IMR-90 (cell line): ENCODE measurements around the gene RSAD1. TPM values are rescaled to one million over a fixed set of nuclear protein-coding genes. Genes with fewer than 3 reads are reported as not detected.
A peak's percentile ranks its signal among the peaks of the same experiment; 100 is the strongest.

Source experiments
- ATAC-seq: fragments of 200-7000 bp; cut with Tn5 transposase; 2 replicates; pipeline ENCODE4 v1.9.1; 2020; ENCODE audit warnings: low read depth, mild to moderate bottlenecking, moderate library complexity
- BruUV-seq: library from RNA; stranded (reverse); fragments of 400-500 nt; replicated peaks from 2 replicates; lab custom pipeline; 2021; lab: Mats Ljungman, UMichigan
- CTCF ChIA-PET: fragments of 300-600 bp; formaldehyde crosslinking; extraction: SDS; loops from one replicate; lab custom pipeline; 2021; ENCODE audit warnings: antibody characterized with exemption; lab: Yijun Ruan, JAX
- POLR2A ChIA-PET: fragments of 300-600 bp; sonication (Branson Sonifier 250); formaldehyde crosslinking; loops from one replicate; lab custom pipeline; 2022; ENCODE audit warnings: antibody characterized with exemption; ENCODE audit not compliant: unreplicated experiment; lab: Charles Lee
- DNase-seq: peaks from one replicate; pipeline ENCODE4 v3.0.0; 2013
- H2AFZ ChIP-seq: replicated peaks from 2 replicates; pipeline ENCODE3; 2013; ENCODE audit warnings: low read length, mild to moderate bottlenecking; ENCODE audit not compliant: poor library complexity
- H2AK5ac ChIP-seq: 2 replicates; pipeline ENCODE4 v1.6.1; 2013; ENCODE audit warnings: low read depth, low read length, inconsistent platforms
- H2AK9ac ChIP-seq: replicated peaks from 2 replicates; pipeline ENCODE3; 2013; ENCODE audit warnings: mild to moderate bottlenecking, low read depth, low read length, moderate library complexity; ENCODE audit not compliant: poor library complexity
- H2BK120ac ChIP-seq: 2 replicates; pipeline ENCODE4 v1.6.1; 2013; ENCODE audit warnings: low read depth, low read length, inconsistent platforms
- H2BK15ac ChIP-seq: 3 replicates; pipeline ENCODE4 v1.6.1; 2013; ENCODE audit warnings: low read depth, low read length, inconsistent platforms
- H2BK20ac ChIP-seq: 2 replicates; pipeline ENCODE4 v1.6.1; 2013; ENCODE audit warnings: low read depth, mild to moderate bottlenecking, inconsistent platforms, low read length, moderate library complexity
- H2BK5ac ChIP-seq: 2 replicates; pipeline ENCODE4 v1.6.1; 2013; ENCODE audit warnings: mild to moderate bottlenecking, low read depth, low read length, inconsistent platforms; ENCODE audit not compliant: poor library complexity, severe bottlenecking
- H3K14ac ChIP-seq: replicated peaks from 2 replicates; pipeline ENCODE4 v1.6.1; 2013; ENCODE audit warnings: low read depth, low read length, inconsistent platforms
- H3K18ac ChIP-seq: 2 replicates; pipeline ENCODE4 v1.6.1; 2013; ENCODE audit warnings: low read depth, low read length, control low read depth
- H3K23ac ChIP-seq: 2 replicates; pipeline ENCODE4 v1.6.1; 2013; ENCODE audit warnings: low read depth, low read length, inconsistent platforms
- H3K27ac ChIP-seq: 2 replicates; pipeline ENCODE4 v1.5.1; 2013; ENCODE audit warnings: mild to moderate bottlenecking, control low read depth, low read length; ENCODE audit not compliant: insufficient read depth
- H3K27me3 ChIP-seq: 2 replicates; pipeline ENCODE4 v1.6.1; 2013; ENCODE audit warnings: low read length; ENCODE audit not compliant: control insufficient read depth, insufficient read depth
- H3K36me3 ChIP-seq: 2 replicates; pipeline ENCODE4 v1.6.1; 2013; ENCODE audit warnings: low read length, mixed read lengths; ENCODE audit not compliant: control insufficient read depth, insufficient read depth
- H3K4ac ChIP-seq: 2 replicates; pipeline ENCODE4 v1.6.1; 2013; ENCODE audit warnings: low read depth, low read length, inconsistent platforms
- H3K4me1 ChIP-seq: 2 replicates; pipeline ENCODE4 v1.6.1; 2013; ENCODE audit warnings: low read length, mixed read lengths; ENCODE audit not compliant: control insufficient read depth, insufficient read depth
- H3K4me2 ChIP-seq: 2 replicates; pipeline ENCODE4 v1.6.1; 2013; ENCODE audit warnings: low read depth, mild to moderate bottlenecking, control low read depth, low read length, moderate library complexity
- H3K4me3 ChIP-seq: 2 replicates; pipeline ENCODE4 v1.5.1; 2013; ENCODE audit warnings: low read depth, mild to moderate bottlenecking, control low read depth, low read length, moderate library complexity; ENCODE audit not compliant: insufficient read depth
- H3K56ac ChIP-seq: 2 replicates; pipeline ENCODE4 v1.6.1; 2013; ENCODE audit warnings: low read length, inconsistent platforms; ENCODE audit not compliant: insufficient read depth; ENCODE audit errors: extremely low read depth
- H3K79me1 ChIP-seq, 2 experiments: 2 replicates each; pipeline ENCODE4 v1.6.1; 2013; ENCODE audit warnings: low read length in 2 of 2, inconsistent platforms in 1 of 2, low read depth in 1 of 2
- H3K9ac ChIP-seq: 2 replicates; pipeline ENCODE4 v1.6.1; 2013; ENCODE audit warnings: low read depth, low read length, control low read depth
- H3K9me1 ChIP-seq: 2 replicates; pipeline ENCODE4 v1.6.1; 2013; ENCODE audit warnings: low read length, inconsistent platforms; ENCODE audit not compliant: insufficient read depth
- H3K9me3 ChIP-seq: 2 replicates; pipeline ENCODE4 v1.6.1; 2013; ENCODE audit warnings: low read length; ENCODE audit not compliant: control insufficient read depth, insufficient read depth
- H4K20me1 ChIP-seq: 2 replicates; pipeline ENCODE4 v1.6.1; 2013; ENCODE audit warnings: low read length, inconsistent platforms; ENCODE audit not compliant: insufficient read depth
- H4K5ac ChIP-seq: 2 replicates; pipeline ENCODE4 v1.6.1; 2013; ENCODE audit warnings: mild to moderate bottlenecking, low read depth, low read length, control low read depth
- H4K8ac ChIP-seq, 2 experiments: 2 replicates each; pipeline ENCODE4 v1.6.1; 2013; ENCODE audit warnings: low read depth in 2 of 2, low read length in 2 of 2, control low read depth in 1 of 2, inconsistent platforms in 1 of 2
- H4K91ac ChIP-seq: 2 replicates; pipeline ENCODE4 v1.6.1; 2013; ENCODE audit warnings: low read depth, low read length, inconsistent platforms; ENCODE audit not compliant: insufficient read depth
- BHLHE40 ChIP-seq: fragments of 150-350 bp; IDR thresholded peaks from 2 replicates; pipeline ENCODE4 v1.6.1; 2016; ENCODE audit warnings: mild to moderate bottlenecking, low read depth, low read length
- CEBPB ChIP-seq: IDR thresholded peaks from 2 replicates; pipeline ENCODE4 v1.6.1; 2012; ENCODE audit warnings: low read depth, low read length, improper control_type of control experiment
- CHD1 ChIP-seq: IDR thresholded peaks from 2 replicates; pipeline ENCODE4 v1.6.1; 2012; ENCODE audit warnings: low read depth, low read length, improper control_type of control experiment
- FOS ChIP-seq: fragments of 150-350 bp; IDR thresholded peaks from 2 replicates; pipeline ENCODE4 v1.6.1; 2016; ENCODE audit warnings: low read depth, low read length
- MAFK ChIP-seq: IDR thresholded peaks from 2 replicates; pipeline ENCODE4 v1.6.1; 2012; ENCODE audit warnings: low read depth, low read length, improper control_type of control experiment
- MAZ ChIP-seq: IDR thresholded peaks from 2 replicates; pipeline ENCODE4 v1.6.1; 2012; ENCODE audit warnings: low read depth, mild to moderate bottlenecking, low read length, improper control_type of control experiment, moderate library complexity, borderline replicate concordance
- NFE2L2 ChIP-seq: fragments of 150-350 bp; IDR thresholded peaks from 2 replicates; pipeline ENCODE4 v1.6.1; 2016; ENCODE audit warnings: low read depth, mild to moderate bottlenecking, low read length
- POLR2A ChIP-seq: IDR thresholded peaks from 2 replicates; pipeline ENCODE4 v1.6.1; 2012; ENCODE audit warnings: mild to moderate bottlenecking, low read depth, low read length
- RAD21 ChIP-seq: IDR thresholded peaks from 2 replicates; pipeline ENCODE4 v1.6.1; 2012; ENCODE audit warnings: low read length, improper control_type of control experiment
- RCOR1 ChIP-seq: IDR thresholded peaks from 2 replicates; pipeline ENCODE4 v1.6.1; 2012; ENCODE audit warnings: mild to moderate bottlenecking, low read length, improper control_type of control experiment; ENCODE audit not compliant: insufficient replicate concordance
- SMC3 ChIP-seq: fragments of 150-350 bp; IDR thresholded peaks from 2 replicates; pipeline ENCODE4 v1.6.1; 2016; ENCODE audit warnings: low read depth, mild to moderate bottlenecking, antibody characterized with exemption, low read length, moderate library complexity
- WGBS, 2 experiments: methylation state at CpG; one replicate each; pipeline versions ENCODE4 v1.1.5 to v1.1.7; 2013; ENCODE audit warnings: missing lambda C conversion rate in 2 of 2; ENCODE audit not compliant: insufficient read length in 1 of 2; ENCODE audit errors: extremely low coverage in 2 of 2; 5-methylcytosine and 5-hydroxymethylcytosine counted together
- dilution Hi-C: fragments of 300-500 bp; cut with HindIII; formaldehyde crosslinking; loops from one replicate; pipeline ENCODE4 v1.14.3; 2018; ENCODE audit warnings: low sequenced_read_pairs; ENCODE audit not compliant: unreplicated experiment
- in situ Hi-C: fragments of 300-500 bp; cut with MboI; formaldehyde crosslinking; loops from 3 replicates; pipeline ENCODE4 v1.14.3; 2019; ENCODE audit warnings: low sequenced_read_pairs, inconsistent platforms, mixed read lengths
- intact Hi-C: fragments of 100-400 bp; cut with micrococcal nuclease; formaldehyde crosslinking; loops from 2 replicates; pipeline ENCODE4 v1.10.0; 2022
- polyA plus RNA-seq, 3 experiments: library from polyadenylated mRNA; depleted of rRNA; stranded (reverse); fragments of >200 nt; gene quantifications; 2 replicates each; pipeline ENCODE4 v1.2.3, GENCODE V29; 2012; ENCODE audit warnings: low replicate concordance in 1 of 3
- total RNA-seq: library from RNA; depleted of rRNA; stranded (reverse); fragments of >200 nt; gene quantifications from 2 replicates; pipeline ENCODE4 v1.2.3, GENCODE V29; 2012
- TF ChIP-seq, protein P1 (sequence below): fragments of 150-350 bp; IDR thresholded peaks from 2 replicates; pipeline ENCODE4 v1.6.1; 2017; ENCODE audit warnings: mild to moderate bottlenecking, antibody characterized with exemption, low read length, low read depth
- TF ChIP-seq, protein P2 (sequence below): fragments of 150-350 bp; IDR thresholded peaks from 2 replicates; pipeline ENCODE4 v1.6.1; 2016; ENCODE audit warnings: low read depth, mild to moderate bottlenecking, low read length, moderate library complexity, borderline replicate concordance
- TF ChIP-seq, protein P3 (sequence below): conservative IDR thresholded peaks from 2 replicates; pipeline ENCODE4 v1.5.1; 2012; ENCODE audit warnings: mild to moderate bottlenecking, low read depth, low read length, improper control_type of control experiment

RSAD1 gene
- total and polyA plus RNA-seq, 2 of the 4 experiments (the other 2 are of a cell fraction) = 10.8 to 19.2 TPM

DNA sequence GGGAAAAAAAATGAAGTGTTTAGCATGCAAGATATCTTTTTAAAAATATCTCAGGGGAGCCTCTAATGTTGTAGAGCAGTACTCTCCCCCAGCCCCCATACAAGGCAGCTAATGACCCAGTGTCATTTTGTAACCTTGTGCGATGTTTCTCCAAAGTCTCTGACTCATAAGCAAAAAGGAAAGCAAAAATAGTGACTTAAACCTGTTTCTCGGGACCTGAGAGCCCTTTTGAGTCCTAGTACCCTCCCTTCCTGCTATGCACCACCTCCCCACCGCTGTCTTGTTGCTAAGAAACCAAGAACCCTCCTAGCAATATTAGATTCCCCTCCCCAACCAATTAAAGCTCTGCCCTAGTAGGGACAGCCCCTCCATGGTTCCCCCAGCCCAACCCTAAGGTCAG lies 32.4 kb downstream of the RSAD1 start:
- Histone ChIP-seq H2AFZ (no peak overlapping the region), H3K4me2 (peak overlapping the region; percentile 58), H3K23ac (no peak overlapping the region), H2BK15ac (no peak overlapping the region), H3K56ac (no peak overlapping the region), H3K18ac (no peak overlapping the region), H3K36me3 (no peaks in the 10 kb centered on the region), H3K4me3 (no peak overlapping the region), H2AK9ac (no peak overlapping the region), H2AK5ac (no peak overlapping the region), H2BK5ac (no peak overlapping the region), H2BK120ac (no peak overlapping the region), H4K91ac (no peak overlapping the region), H3K27ac (no peak overlapping the region), H4K8ac (no peak overlapping the region), H4K5ac (no peak overlapping the region), H3K14ac (no peak overlapping the region), H3K4ac (no peak overlapping the region), H3K9ac (no peak overlapping the region), H2BK20ac (no peak overlapping the region), H4K20me1 (no peaks in the 10 kb centered on the region), H3K9me1 (peaks cover 11% of the 10 kb centered on the region), H3K27me3 (no peaks in the 10 kb centered on the region; the same call in 1 of the 2 replicates), H3K9me3 (no peaks in the 10 kb centered on the region), H3K79me1 (peaks cover 0 to 3% of the 10 kb centered on the region in 2 experiments; a peak in 1 of 4 replicates), H3K4me1 (peaks cover 2% of the 10 kb centered on the region)
- TF ChIP-seq RAD21 = no peak
- no peak for TF ChIP-seq NFE2L2
- peak; percentile 14; the same call in 1 of the 2 replicates for TF ChIP-seq FOS
- TF ChIP-seq, protein P1, sequence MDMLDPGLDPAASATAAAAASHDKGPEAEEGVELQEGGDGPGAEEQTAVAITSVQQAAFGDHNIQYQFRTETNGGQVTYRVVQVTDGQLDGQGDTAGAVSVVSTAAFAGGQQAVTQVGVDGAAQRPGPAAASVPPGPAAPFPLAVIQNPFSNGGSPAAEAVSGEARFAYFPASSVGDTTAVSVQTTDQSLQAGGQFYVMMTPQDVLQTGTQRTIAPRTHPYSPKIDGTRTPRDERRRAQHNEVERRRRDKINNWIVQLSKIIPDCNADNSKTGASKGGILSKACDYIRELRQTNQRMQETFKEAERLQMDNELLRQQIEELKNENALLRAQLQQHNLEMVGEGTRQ = no peak
- no peak for TF ChIP-seq MAZ
- TF ChIP-seq CHD1 = no peak
- TF ChIP-seq, protein P2, sequence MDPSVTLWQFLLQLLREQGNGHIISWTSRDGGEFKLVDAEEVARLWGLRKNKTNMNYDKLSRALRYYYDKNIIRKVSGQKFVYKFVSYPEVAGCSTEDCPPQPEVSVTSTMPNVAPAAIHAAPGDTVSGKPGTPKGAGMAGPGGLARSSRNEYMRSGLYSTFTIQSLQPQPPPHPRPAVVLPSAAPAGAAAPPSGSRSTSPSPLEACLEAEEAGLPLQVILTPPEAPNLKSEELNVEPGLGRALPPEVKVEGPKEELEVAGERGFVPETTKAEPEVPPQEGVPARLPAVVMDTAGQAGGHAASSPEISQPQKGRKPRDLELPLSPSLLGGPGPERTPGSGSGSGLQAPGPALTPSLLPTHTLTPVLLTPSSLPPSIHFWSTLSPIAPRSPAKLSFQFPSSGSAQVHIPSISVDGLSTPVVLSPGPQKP = no peak
- no peak for TF ChIP-seq BHLHE40
- TF ChIP-seq RCOR1 = no peak
- TF ChIP-seq CEBPB = 0 out of 2 replicates have a peak, but pooled peaks have one; percentile 6
- TF ChIP-seq, protein P3, sequence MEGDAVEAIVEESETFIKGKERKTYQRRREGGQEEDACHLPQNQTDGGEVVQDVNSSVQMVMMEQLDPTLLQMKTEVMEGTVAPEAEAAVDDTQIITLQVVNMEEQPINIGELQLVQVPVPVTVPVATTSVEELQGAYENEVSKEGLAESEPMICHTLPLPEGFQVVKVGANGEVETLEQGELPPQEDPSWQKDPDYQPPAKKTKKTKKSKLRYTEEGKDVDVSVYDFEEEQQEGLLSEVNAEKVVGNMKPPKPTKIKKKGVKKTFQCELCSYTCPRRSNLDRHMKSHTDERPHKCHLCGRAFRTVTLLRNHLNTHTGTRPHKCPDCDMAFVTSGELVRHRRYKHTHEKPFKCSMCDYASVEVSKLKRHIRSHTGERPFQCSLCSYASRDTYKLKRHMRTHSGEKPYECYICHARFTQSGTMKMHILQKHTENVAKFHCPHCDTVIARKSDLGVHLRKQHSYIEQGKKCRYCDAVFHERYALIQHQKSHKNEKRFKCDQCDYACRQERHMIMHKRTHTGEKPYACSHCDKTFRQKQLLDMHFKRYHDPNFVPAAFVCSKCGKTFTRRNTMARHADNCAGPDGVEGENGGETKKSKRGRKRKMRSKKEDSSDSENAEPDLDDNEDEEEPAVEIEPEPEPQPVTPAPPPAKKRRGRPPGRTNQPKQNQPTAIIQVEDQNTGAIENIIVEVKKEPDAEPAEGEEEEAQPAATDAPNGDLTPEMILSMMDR = no peak
- TF ChIP-seq POLR2A = no peak
- no peak for TF ChIP-seq SMC3
- no peak for TF ChIP-seq MAFK
- BruUV-seq = no TSS peak
- WGBS, 2 experiments = 25% methylated on average over 2 of the region's 3 CpGs; no CpG with 5 or more reads in 1 of the 2 experiments
- intact Hi-C loops (no loop called here), in situ Hi-C loops (no loop called here), dilution Hi-C loops (no loop called here)
- POLR2A ChIA-PET = no interaction called here
- ATAC-seq (peak; percentile 27; the same call in 1 of the 2 replicates), DNase-seq (peak; percentile 50)
- CTCF ChIA-PET = no interaction called here
